HG02852 (cell line): ENCODE data around the gene DNAJC17.

Experiments
- ATAC-seq: cut with Tn5 transposase; IDR thresholded peaks from one replicate; pipeline ENCODE4 v1.9.1; 2021; ENCODE audit warnings: mild to moderate bottlenecking, moderate library complexity; ENCODE audit not compliant: unreplicated experiment

The DNAJC17 gene

GRCh38 chr15:40830884-40831283 lies 23.6 kb upstream of the DNAJC17 start:
- ATAC-seq = no peak

DNA sequence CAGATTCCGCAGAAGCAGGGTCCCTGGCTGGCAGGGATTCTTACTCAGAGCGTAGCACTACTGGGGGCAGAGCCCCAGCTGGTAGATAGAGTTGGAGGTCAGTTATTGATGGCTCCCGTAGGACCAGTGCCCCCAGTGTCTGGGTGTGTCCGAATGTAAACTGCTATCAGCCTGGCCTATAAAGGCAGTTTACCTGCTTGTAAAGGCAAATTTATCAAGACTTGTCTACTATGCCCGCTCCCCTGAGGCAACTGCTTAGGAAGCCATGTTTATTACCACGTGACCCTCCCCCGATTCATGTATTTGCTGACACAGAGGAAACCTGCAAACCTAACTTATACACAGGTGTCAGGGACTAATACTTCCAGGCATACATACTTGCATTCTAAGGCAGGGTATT lies 21.8 kb upstream of the DNAJC17 start:
- no peak for ATAC-seq

DNA sequence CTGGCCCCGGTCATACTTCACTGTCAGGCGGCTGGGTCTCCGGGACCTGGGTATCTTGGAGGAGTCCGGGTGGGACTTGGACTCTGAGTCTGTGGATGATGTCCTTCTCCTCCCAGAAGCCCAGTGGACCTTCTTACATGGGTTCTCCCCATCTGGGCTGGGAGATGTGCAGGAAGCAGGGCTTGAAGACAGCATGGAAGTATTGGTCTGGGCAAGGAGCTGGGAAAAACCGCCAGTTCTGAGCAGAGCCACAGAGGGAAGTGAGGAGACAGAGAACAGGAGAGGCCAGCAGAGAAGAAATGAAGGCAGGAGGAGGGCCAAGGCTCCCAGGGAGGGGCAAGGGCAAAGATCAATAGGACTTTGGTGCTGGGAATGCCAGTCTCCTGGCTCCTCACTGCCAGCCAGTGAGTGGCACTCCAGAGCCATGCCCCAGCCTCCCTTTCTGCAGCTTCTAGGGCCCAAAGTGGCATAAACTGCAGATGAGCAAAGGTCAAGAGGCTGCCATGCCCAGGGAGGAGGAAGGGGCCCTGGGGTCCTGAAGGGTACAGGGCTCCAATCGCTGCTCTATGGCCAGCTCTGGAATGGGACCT lies 21.3 kb upstream of the DNAJC17 start, which contains the start of gene PPP1R14D:
Gene PPP1R14D (minus strand): TSS at position 262 of the 590 bp plus-strand sequence. CDS start 67 bp downstream, at position 195.
- ATAC-seq = no peak

- no peak for ATAC-seq
These were observed 19.3 kb upstream of the DNAJC17 start for GRCh38 chr15:40826423-40827075.

DNA sequence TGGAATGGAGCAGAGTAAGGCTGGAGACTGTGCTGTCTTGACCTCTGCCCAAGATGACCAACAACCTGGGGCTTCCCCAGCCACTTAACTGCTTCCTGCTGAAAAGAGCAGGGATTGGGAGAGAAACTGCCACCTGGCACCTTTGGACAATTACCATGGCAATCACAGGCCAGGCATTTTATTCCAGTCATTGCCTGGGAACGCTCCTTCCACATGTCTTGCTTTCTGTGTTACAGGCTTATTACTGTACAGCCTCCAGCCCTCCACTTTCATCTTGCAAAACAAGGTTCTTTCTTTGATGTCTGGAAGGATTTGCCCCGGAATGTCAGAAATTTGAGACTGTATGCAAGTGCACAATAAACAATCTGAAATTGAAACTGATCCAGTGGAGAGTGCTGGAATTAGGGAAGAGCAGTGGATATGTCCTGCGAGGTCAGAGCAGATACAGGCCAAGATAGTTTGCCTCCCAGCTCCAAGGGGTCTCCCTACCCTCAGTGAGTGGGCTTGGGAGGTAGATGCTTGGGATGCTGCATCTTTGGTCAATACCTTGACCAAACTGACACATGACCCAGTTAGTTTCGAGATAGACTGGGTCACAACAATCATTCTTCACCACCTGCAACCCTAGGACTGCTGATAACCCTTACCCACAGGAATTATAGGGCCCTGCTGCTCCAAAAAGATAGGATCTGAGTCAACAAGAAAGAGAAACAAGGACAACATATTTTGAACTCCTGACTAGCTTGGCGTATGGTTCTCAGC lies 18.6 kb upstream of the DNAJC17 start:
- no peak for ATAC-seq

- ATAC-seq = no peak
These were observed 16.5 kb upstream of the DNAJC17 start for GRCh38 chr15:40823572-40824343.

GRCh38 chr15:40821195-40821594 lies 13.9 kb upstream of the DNAJC17 start:
- no peak for ATAC-seq

- no peak for ATAC-seq
These were observed 11.8 kb upstream of the DNAJC17 start for GRCh38 chr15:40819048-40819447.

- ATAC-seq = no peak
These were observed 7.9 kb upstream of the DNAJC17 start for GRCh38 chr15:40815042-40815698.

- ATAC-seq = no peak
These were observed 5.6 kb upstream of the DNAJC17 start for GRCh38 chr15:40812721-40813425.

DNA sequence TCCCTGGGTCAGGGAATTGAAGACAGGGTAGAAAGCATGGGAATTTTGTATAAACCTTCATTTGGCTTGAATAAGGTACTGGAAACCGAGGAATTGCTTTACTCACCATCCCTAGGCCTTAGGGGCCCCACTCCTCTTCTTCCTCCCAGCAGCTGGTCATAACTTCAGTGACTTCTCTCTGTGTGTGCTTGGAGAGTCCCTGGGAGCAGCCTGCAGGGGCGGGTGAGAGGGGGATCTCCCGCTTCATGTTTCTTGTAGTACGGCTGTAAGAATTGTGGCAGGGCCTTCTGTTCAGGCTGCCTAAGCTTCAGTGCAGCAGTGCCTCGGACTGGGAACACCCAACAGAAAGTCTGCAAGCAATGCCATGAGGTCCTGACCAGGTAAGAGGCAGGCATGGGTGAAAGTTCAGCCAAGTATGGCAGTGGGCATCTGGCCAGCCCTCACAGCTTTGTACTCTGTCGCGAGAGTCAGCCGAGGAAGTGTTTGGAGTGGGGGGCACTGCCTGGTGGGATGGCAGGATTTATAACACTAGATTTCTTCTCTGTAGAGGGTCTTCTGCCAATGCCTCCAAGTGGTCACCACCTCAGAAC lies 1.7 kb upstream of the DNAJC17 start:
- ATAC-seq = no peak

DNA sequence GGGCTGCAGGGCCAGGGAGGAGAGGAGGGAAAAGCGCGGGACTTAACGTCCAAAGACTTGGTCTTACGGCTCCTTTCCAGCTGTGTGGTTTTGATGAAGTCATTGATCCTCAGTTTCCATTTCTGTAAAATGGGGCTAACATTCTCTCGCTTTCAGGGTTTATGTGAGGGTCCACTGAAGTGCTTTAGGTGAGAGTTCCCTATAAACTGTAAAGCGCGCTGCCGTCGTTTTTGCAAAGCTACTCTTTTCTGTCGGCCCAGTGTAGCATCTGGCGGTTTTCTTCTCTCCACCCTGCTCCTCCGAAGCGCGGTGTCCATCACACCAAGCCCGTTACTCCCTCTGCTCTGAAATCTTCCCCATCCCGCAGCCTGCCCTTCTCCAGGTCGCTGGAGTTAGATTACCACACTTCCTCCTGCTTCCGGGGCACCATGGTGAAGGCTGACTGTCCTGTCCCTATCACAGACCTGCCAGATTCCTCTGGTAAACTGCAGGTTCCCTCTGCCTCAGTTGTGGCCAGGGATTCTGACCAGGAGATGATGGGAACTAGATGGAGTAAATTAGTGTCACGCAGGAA lies 702 bp upstream of the DNAJC17 start:
- no peak for ATAC-seq

GRCh38 chr15:40806672-40807027 lies 623 bp downstream of the DNAJC17 start:
- ATAC-seq = no peak

DNA sequence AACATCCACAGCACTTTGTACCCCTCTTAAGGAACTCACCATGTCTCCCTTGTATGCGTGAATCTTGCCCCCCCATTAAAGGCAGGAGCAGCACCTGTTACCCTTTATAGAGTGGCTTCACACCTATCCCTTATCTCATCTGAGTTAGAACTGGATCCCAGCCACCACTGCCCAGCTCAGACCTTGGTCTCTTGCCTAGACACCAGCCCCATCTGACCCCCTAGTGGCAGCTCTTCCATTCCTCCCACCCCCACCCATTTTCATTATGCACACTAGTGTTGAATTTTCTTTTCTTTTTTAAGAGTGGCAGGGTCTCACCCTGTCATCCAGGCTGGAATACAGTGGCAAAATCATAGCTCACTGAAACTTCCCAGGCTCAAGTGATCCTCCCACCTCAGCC lies 3.6 kb downstream of the DNAJC17 start:
- no peak for ATAC-seq

- ATAC-seq = no peak
These were observed 4.2 kb downstream of the DNAJC17 start for GRCh38 chr15:40803076-40803475.

DNA sequence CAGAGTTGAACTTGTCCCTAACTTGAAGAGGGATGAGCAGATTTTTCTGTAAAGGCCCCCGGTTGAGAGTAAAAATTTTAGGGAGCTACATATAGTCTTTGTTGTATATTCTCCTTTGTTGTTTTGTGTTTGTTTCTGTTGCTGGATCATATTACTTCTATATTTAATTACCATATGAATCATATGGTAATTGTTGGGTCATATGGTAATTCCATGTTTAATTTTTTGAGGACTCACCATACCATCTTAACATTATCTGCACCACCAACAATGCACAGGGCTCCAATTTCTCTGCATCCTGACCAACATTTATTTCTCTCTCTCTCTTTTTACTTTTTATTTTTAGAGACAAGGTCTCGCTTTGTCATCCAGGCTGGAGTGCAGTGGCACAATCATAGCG lies 7.8 kb downstream of the DNAJC17 start:
- ATAC-seq = no peak

DNA sequence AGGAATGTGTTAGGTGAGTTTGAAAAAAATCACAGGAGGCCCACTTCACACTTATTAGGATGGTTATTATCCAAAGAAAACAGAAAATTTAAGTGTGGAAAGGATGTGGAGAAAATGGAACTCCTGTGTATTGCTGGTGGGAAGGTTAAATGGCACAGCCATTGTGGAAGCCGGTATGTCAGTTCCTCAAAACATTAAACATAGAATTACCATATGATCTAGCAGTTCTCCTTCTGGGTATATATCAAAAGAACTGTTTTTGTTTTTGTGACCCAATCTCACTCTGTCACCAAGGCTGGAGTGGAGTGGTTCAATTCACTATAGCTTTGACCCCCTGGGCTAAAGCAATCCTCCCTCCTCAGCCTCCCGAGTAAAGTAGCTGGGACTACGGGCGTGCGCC lies 10.8 kb downstream of the DNAJC17 start:
- ATAC-seq = no peak

- no peak for ATAC-seq
These were observed 11.2 kb downstream of the DNAJC17 start for GRCh38 chr15:40796041-40796440.

DNA sequence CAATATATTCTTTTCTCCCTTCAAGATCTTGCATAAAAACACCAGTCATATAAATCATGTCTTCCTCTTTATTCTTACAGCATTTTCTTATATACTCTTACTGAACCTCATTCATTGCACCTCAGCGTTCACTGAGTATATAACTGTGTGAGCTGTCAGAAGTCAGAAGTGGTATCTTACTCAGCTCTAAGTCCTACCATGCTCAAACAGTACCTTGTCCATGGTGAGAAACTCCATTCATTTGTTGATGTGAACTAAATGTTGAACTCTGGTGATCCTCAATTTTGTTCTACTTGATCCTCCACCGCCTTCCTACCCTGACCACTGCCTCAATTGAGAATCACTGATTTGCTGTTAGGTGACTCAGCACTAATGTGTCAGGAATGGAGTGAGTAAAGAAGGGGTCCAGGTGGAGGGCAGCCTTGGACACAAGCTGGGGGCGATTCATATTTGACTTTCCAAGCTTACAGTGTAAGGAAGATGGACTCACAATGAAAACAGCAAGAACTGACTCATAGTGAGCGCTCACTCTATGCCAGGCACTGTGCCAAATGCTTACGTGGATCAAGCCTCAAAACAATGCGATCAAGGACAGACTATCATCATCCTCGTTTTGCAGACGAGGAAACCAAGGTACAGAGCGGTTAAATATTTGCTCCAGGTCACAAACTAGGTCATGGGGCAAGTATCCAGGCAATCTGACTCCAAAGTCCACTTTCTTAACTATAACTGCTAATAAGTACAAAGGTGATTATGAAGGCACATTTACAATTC lies 13.9 kb downstream of the DNAJC17 start:
- no peak for ATAC-seq
